Measurements from ENCODE around the gene KRT33B. TPM values are rescaled to one million over a fixed set of nuclear protein-coding genes. Genes with fewer than 3 reads are reported as not detected.

KRT33B gene
- total and polyA plus RNA-seq, 4 donors: not detected

- Histone ChIP-seq H3K4me1 (ENCODE audit: control insufficient read depth in 5 of 5, insufficient read depth in 5 of 5, low read length in 5 of 5) (peaks cover 0 to 4% (median 0%) of the 10 kb centered on the region in 5 donors), H3K9ac (ENCODE audit: insufficient read depth in 1 of 2, low read length in 2 of 2) (no peak overlapping the region), H3K9me3 (ENCODE audit: control insufficient read depth in 4 of 4, insufficient read depth in 3 of 4, low read length in 3 of 4) (no peaks in the 10 kb centered on the region), H3K4me3 (no peak overlapping the region), H3K27ac (ENCODE audit: low read depth in 1 of 2, low read length in 1 of 2) (no peak overlapping the region), H3K27me3 (ENCODE audit: control insufficient read depth in 3 of 3, insufficient read depth in 3 of 3, low read length in 2 of 3) (peaks cover 0 to 4% (median 0%) of the 10 kb centered on the region in 3 donors), H3K36me3 (ENCODE audit: control insufficient read depth in 4 of 4, insufficient read depth in 4 of 4, low read length in 4 of 4) (no peaks in the 10 kb centered on the region)
- ATAC-seq (ENCODE audit: insufficient read depth, low FRiP score) (no peak), DNase-seq (no peak)
- WGBS, 2 donors: 85 to 94% methylated on average over 10 of the region's 10 CpGs
- no peak for TF ChIP-seq CTCF (IDR thresholded peaks at IDR 0.05; ENCODE audit: control extremely low read depth, extremely low read depth)
These were observed 24.2 kb upstream of the KRT33B start for GRCh38 chr17:41393826-41394225.

- WGBS, 2 donors: 65 to 74% methylated on average over 5 of the region's 5 CpGs
- Histone ChIP-seq H3K27me3 (ENCODE audit: control insufficient read depth in 3 of 3, insufficient read depth in 3 of 3, low read length in 2 of 3) (peaks cover 0 to 4% (median 0%) of the 10 kb centered on the region in 3 donors), H3K36me3 (ENCODE audit: control insufficient read depth in 4 of 4, insufficient read depth in 4 of 4, low read length in 4 of 4) (no peaks in the 10 kb centered on the region), H3K4me3 (no peak overlapping the region), H3K9ac (ENCODE audit: insufficient read depth in 1 of 2, low read length in 2 of 2) (no peak overlapping the region), H3K9me3 (ENCODE audit: control insufficient read depth in 4 of 4, insufficient read depth in 3 of 4, low read length in 3 of 4) (no peaks in the 10 kb centered on the region), H3K27ac (ENCODE audit: low read depth in 1 of 2, low read length in 1 of 2) (no peak overlapping the region), H3K4me1 (ENCODE audit: control insufficient read depth in 5 of 5, insufficient read depth in 5 of 5, low read length in 5 of 5) (peaks cover 0 to 4% (median 0%) of the 10 kb centered on the region in 5 donors)
- TF ChIP-seq CTCF (IDR thresholded peaks at IDR 0.05; ENCODE audit: control extremely low read depth, extremely low read depth): no peak
- no peak for DNase-seq
- ATAC-seq (ENCODE audit: insufficient read depth, low FRiP score): no peak
These were observed 23.7 kb upstream of the KRT33B start for GRCh38 chr17:41393294-41393693.

GRCh38 chr17:41392278-41392677, 22.7 kb upstream of the KRT33B start:
- Histone ChIP-seq H3K4me3 (no peak overlapping the region), H3K27ac (ENCODE audit: low read depth in 1 of 2, low read length in 1 of 2) (no peak overlapping the region), H3K9ac (ENCODE audit: insufficient read depth in 1 of 2, low read length in 2 of 2) (no peak overlapping the region), H3K4me1 (ENCODE audit: control insufficient read depth in 5 of 5, insufficient read depth in 5 of 5, low read length in 5 of 5) (peaks cover 0 to 4% (median 0%) of the 10 kb centered on the region in 5 donors), H3K9me3 (ENCODE audit: control insufficient read depth in 4 of 4, insufficient read depth in 3 of 4, low read length in 3 of 4) (peaks cover 0 to 2% (median 0%) of the 10 kb centered on the region in 4 donors), H3K27me3 (ENCODE audit: control insufficient read depth in 3 of 3, insufficient read depth in 3 of 3, low read length in 2 of 3) (peaks cover 0 to 4% (median 0%) of the 10 kb centered on the region in 3 donors), H3K36me3 (ENCODE audit: control insufficient read depth in 4 of 4, insufficient read depth in 4 of 4, low read length in 4 of 4) (no peaks in the 10 kb centered on the region)
- no peak for ATAC-seq (ENCODE audit: insufficient read depth, low FRiP score)
- TF ChIP-seq CTCF (IDR thresholded peaks at IDR 0.05; ENCODE audit: control extremely low read depth, extremely low read depth): no peak
- WGBS, 2 donors: 100% methylated on average over 1 of the region's 1 CpG
- no peak for DNase-seq

DNA sequence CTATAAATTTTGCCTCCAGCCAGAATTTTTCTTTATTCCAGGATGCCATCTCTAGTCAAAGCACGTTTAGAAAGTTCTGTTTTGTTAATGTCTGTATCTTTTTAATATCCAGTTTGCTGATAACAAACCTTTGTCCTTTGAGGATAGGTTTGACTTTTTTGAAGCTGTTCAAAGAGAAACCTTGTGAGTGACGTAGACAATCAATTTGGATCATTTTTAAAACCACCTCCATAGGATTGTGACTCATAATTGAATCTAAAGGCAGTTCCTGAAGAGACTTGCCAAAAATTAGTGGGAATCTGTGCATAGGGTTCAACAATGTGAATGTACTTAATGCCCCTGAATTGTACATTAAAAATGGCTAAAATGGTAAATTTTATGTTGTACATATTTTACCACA, 21.9 kb upstream of the KRT33B start:
- H3K27ac ChIP-seq (ENCODE audit: low read depth in 1 of 2, low read length in 1 of 2): no peak overlapping the region
- no peak for DNase-seq
- H3K9ac ChIP-seq (ENCODE audit: insufficient read depth in 1 of 2, low read length in 2 of 2): no peak overlapping the region
- no peak overlapping the region for H3K4me3 ChIP-seq
- peaks cover 0 to 4% (median 0%) of the 10 kb centered on the region in 3 donors for H3K27me3 ChIP-seq (ENCODE audit: control insufficient read depth in 3 of 3, insufficient read depth in 3 of 3, low read length in 2 of 3)
- no peak for ATAC-seq (ENCODE audit: insufficient read depth, low FRiP score)
- H3K4me1 ChIP-seq (ENCODE audit: control insufficient read depth in 5 of 5, insufficient read depth in 5 of 5, low read length in 5 of 5): peaks cover 0 to 4% (median 0%) of the 10 kb centered on the region in 5 donors
- no peaks in the 10 kb centered on the region for H3K36me3 ChIP-seq (ENCODE audit: control insufficient read depth in 4 of 4, insufficient read depth in 4 of 4, low read length in 4 of 4)
- 67 to 80% methylated on average over 2 of the region's 2 CpGs for WGBS, 2 donors
- TF ChIP-seq CTCF (IDR thresholded peaks at IDR 0.05; ENCODE audit: control extremely low read depth, extremely low read depth): no peak
- H3K9me3 ChIP-seq (ENCODE audit: control insufficient read depth in 4 of 4, insufficient read depth in 3 of 4, low read length in 3 of 4): peaks cover 0 to 4% (median 3%) of the 10 kb centered on the region in 4 donors

Measured in lung (tissue), 12 donors.